Lower leg skin (tissue), 3 donors: ENCODE measurements around the gene CLRN1.

ENCODE experiments used
- POLR2A ChIP-seq, 2 donors: fragments of 450-650 bp; IDR thresholded peaks; one replicate each; pipeline ENCODE4 v1.6.1; 2016 to 2017; ENCODE audit warnings: antibody characterized with exemption in 2 of 2, mild to moderate bottlenecking in 1 of 2, moderate library complexity in 1 of 2
- TF ChIP-seq, protein P1 (sequence below), 3 donors: fragments of 450-650 bp; IDR thresholded peaks; one replicate each; pipeline ENCODE4 v1.5.1; 2016; ENCODE audit warnings: antibody characterized with exemption in 3 of 3, mild to moderate bottlenecking in 3 of 3, moderate library complexity in 2 of 3

- TF ChIP-seq, protein P1, sequence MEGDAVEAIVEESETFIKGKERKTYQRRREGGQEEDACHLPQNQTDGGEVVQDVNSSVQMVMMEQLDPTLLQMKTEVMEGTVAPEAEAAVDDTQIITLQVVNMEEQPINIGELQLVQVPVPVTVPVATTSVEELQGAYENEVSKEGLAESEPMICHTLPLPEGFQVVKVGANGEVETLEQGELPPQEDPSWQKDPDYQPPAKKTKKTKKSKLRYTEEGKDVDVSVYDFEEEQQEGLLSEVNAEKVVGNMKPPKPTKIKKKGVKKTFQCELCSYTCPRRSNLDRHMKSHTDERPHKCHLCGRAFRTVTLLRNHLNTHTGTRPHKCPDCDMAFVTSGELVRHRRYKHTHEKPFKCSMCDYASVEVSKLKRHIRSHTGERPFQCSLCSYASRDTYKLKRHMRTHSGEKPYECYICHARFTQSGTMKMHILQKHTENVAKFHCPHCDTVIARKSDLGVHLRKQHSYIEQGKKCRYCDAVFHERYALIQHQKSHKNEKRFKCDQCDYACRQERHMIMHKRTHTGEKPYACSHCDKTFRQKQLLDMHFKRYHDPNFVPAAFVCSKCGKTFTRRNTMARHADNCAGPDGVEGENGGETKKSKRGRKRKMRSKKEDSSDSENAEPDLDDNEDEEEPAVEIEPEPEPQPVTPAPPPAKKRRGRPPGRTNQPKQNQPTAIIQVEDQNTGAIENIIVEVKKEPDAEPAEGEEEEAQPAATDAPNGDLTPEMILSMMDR (IDR thresholded peaks at IDR 0.05): no peak
- TF ChIP-seq POLR2A (IDR thresholded peaks at IDR 0.05): no peak
Measured at GRCh38 chr3:150965436-150965835, 7.1 kb downstream of the CLRN1 start.
